ENCODE measurements around the gene HS3ST3B1.

The HS3ST3B1 gene

DNA sequence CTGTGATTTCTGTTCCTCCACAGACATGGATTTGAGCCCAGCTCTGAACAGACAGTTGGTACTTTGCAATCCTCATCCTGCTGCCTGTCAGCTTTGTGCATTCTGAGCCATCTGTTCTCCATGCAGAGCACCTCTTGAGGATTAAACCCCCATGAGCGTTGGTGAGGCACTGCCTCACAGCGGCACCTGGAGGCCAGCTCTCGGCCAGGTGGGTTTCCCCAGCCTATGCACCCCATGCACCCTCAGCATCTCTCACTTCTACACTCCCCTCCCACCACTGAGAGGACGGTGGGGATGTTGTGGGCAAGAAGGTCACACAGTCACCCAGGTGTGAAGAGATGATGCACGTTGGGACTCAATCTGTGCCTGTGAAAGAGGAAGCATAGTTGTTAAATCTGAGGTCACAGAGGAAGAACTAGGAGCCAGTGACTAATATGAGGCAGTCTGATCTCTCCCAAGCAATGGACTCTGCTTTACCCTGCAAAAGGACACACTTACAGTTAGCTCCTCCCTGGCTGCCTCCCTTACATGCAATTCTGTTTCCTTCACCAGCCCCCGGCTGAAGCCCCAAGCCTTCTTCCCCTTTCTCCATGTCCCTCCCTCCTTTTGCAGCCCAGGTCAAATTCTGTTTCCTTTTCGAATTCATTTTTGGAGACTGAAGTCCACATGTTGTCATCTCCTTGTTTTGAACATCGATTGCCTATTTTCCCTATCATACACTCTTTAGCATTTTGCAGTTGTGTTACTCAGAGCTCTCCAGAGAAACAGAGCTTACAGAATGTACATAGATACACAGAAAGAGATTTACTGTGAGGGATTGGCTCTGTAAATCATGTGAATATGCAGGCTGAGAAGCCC lies 58.5 kb downstream of the HS3ST3B1 start:
- DNase-seq: no peak

DNA sequence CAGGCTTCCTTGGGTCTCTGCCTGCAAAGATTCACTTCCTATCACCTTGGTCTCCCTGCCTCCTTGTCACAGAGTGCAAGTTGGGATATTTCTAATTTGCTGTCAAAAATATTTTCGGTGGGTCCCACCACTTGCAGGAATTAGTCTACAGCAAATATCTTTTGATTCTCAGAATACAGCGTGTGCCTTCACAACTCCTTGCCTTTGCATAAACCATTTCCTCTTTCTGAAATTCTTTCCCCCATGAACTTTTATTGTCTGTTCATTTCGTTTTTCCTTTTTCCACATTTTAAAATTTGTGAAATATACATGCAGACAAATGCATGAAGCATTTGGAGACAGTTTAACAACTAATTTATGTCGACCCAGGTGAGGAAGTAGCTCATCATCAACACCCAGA lies 60.0 kb downstream of the HS3ST3B1 start:
- DNase-seq: no peak

GRCh38 chr17:14361470-14361869 lies 60.6 kb downstream of the HS3ST3B1 start:
- DNase-seq: no peak

GRCh38 chr17:14361945-14362508 lies 61.1 kb downstream of the HS3ST3B1 start:
- DNase-seq: no peak

GRCh38 chr17:14366199-14366598 lies 65.3 kb downstream of the HS3ST3B1 start:
- DNase-seq: no peak

DNA sequence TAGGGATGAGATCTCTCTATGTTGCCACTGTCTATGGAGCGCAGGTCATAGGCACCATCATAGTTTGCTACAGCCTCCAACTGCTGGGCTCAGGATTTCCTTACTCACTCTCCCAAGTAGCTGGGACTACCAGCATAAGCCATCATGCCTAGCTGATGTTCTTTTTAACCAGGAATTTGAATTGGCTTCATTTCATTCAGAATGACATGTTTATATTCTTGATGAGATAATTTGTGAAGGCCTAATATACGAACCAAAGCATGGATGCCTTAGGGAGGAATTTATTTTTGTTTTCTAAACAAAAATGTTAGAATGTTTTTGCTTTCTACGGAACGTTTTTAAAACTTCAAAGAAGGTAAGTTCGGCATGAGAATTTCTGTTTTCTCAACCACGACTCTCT lies 71.6 kb downstream of the HS3ST3B1 start:
- DNase-seq: no peak

- no peak for DNase-seq
These were observed 72.2 kb downstream of the HS3ST3B1 start for GRCh38 chr17:14372905-14373613.

DNA sequence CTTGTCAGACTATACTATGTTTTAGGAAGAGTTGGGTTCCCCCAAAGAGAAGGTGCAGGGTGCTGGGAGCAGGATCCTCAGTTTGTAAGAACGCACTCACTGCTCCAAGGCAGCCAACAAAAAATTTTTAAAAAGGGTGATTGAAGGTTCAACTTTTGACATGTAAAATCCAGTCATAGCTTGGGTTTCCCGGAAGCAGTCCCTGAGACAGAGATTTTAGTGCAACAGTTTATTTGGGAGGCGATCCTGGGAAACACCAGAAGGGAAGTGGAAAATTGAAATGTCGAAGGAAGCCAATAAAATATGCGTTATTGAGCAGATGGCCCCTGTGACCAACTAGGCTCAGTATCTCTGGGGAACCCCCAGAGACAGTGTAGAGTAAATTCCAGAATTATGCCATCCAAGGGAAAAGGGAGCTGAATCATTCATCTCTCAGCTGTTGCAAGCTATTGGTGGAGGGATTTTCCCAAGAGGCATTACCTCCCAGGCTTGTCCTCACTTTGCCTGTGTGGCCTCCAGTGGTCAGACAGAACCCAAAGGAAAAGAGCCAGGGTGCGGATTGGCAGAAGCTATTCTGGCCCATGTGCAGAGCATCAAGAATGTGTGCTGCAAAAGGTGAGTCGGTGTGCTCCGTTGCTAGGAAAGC lies 72.9 kb downstream of the HS3ST3B1 start:
- DNase-seq: no peak

DNA sequence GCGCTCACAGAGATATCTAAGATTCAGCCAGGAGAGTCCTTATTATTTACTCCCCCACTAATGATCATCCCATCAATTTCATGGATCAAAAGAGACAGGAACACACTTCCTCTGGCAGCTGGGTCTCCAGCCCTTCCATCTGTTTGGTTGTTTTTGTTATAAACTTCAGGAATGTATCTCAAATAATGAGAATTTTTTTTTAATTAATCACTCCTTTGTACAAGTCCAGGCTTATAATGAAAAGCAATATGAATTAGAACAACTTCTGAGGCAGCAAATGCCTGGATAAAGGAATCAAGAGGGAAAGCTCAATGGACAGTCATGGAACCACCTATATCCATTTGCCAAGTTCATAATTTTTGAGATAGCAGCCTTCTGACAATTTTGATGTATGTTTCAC lies 73.4 kb downstream of the HS3ST3B1 start:
- DNase-seq: no peak

- no peak for DNase-seq
These were observed 75.8 kb downstream of the HS3ST3B1 start for GRCh38 chr17:14376666-14377065.

- DNase-seq: no peak
These were observed 80.7 kb downstream of the HS3ST3B1 start for GRCh38 chr17:14381606-14382005.

DNA sequence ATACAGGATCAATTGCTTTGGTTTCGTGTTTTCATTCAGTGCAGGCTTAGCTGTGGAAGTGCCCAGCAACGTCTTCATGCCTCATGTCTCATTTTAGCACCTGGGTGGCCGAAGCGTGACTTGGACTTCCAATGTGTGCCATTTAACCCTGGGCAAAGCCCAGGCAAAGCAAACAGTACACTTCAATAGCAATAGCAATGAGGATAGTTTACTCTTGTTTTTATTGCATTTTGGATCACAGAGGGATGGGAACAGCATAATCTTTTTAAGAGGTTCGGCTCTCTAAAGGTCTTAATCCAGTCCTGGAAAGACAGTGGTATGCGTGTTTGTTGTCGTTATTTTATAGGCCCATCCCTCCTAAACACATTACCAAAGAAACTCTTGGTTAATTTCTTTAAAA lies 86.2 kb downstream of the HS3ST3B1 start:
- no peak for DNase-seq

GRCh38 chr17:14389681-14390080 lies 88.8 kb downstream of the HS3ST3B1 start:
- DNase-seq: no peak

- DNase-seq: no peak
These were observed 92.8 kb downstream of the HS3ST3B1 start for GRCh38 chr17:14393723-14394122.

DNA sequence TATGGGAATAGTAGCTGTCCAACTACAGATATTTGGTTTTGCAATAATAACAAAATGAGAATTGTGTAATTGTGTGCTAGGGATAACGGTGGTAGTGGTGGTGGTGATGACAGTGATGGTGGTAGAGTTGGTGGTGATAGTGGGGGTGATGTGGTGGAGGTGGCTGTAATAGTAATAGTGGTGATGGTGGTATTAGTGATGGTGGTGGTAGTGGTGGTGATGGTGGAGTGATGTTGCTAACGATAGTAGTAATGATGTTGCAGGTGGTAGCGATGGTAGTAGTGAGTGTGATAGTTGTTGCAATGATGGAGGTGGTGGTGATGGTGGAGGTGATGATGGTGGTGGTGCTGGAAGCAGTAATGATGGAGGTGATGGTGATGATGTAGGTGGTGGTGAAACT lies 94.4 kb downstream of the HS3ST3B1 start:
- DNase-seq: no peak

DNA sequence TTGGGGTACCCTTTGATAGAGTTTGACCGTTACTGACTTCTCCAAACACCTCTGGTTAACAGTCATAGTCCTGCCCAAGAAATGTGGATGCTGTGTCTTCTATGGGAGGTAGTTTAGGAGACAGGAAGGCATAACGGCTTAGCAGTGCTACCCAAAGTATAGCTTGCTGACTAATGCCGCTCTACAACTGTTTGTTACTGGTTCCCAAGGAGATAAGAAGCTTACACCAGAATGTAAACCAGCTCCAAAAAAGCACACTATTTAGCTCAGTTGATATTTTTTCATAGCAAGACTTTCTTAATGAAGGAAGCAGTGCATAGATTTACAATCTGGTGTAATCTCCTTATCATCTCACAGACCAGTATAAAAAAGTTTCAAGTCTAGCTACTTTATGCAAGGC lies 95.7 kb downstream of the HS3ST3B1 start:
- DNase-seq: no peak

GRCh38 chr17:14398766-14399165 lies 97.9 kb downstream of the HS3ST3B1 start:
- no peak for DNase-seq
